IMR-90 (cell line): ENCODE measurements around the gene NSUN4. TPM values are rescaled to one million over a fixed set of nuclear protein-coding genes. Genes with fewer than 3 reads are reported as not detected.

Source experiments
- ATAC-seq: fragments of 200-7000 bp; cut with Tn5 transposase; 2 replicates; pipeline ENCODE4 v1.9.1; 2020; ENCODE audit warnings: low read depth, mild to moderate bottlenecking, moderate library complexity
- BruUV-seq: library from RNA; stranded (reverse); fragments of 400-500 nt; replicated peaks from 2 replicates; lab custom pipeline; 2021; lab: Mats Ljungman, UMichigan
- CTCF ChIA-PET: fragments of 300-600 bp; formaldehyde crosslinking; extraction: SDS; loops from one replicate; lab custom pipeline; 2021; ENCODE audit warnings: antibody characterized with exemption; lab: Yijun Ruan, JAX
- POLR2A ChIA-PET: fragments of 300-600 bp; sonication (Branson Sonifier 250); formaldehyde crosslinking; loops from one replicate; lab custom pipeline; 2022; ENCODE audit warnings: antibody characterized with exemption; ENCODE audit not compliant: unreplicated experiment; lab: Charles Lee
- DNase-seq: peaks from one replicate; pipeline ENCODE4 v3.0.0; 2013
- H2AFZ ChIP-seq: replicated peaks from 2 replicates; pipeline ENCODE3; 2013; ENCODE audit warnings: low read length, mild to moderate bottlenecking; ENCODE audit not compliant: poor library complexity
- H2AK5ac ChIP-seq: 2 replicates; pipeline ENCODE4 v1.6.1; 2013; ENCODE audit warnings: low read depth, low read length, inconsistent platforms
- H2AK9ac ChIP-seq: replicated peaks from 2 replicates; pipeline ENCODE3; 2013; ENCODE audit warnings: mild to moderate bottlenecking, low read depth, low read length, moderate library complexity; ENCODE audit not compliant: poor library complexity
- H2BK120ac ChIP-seq: 2 replicates; pipeline ENCODE4 v1.6.1; 2013; ENCODE audit warnings: low read depth, low read length, inconsistent platforms
- H2BK15ac ChIP-seq: 3 replicates; pipeline ENCODE4 v1.6.1; 2013; ENCODE audit warnings: low read depth, low read length, inconsistent platforms
- H2BK20ac ChIP-seq: 2 replicates; pipeline ENCODE4 v1.6.1; 2013; ENCODE audit warnings: low read depth, mild to moderate bottlenecking, inconsistent platforms, low read length, moderate library complexity
- H2BK5ac ChIP-seq: 2 replicates; pipeline ENCODE4 v1.6.1; 2013; ENCODE audit warnings: mild to moderate bottlenecking, low read depth, low read length, inconsistent platforms; ENCODE audit not compliant: poor library complexity, severe bottlenecking
- H3K14ac ChIP-seq: replicated peaks from 2 replicates; pipeline ENCODE4 v1.6.1; 2013; ENCODE audit warnings: low read depth, low read length, inconsistent platforms
- H3K18ac ChIP-seq: 2 replicates; pipeline ENCODE4 v1.6.1; 2013; ENCODE audit warnings: low read depth, low read length, control low read depth
- H3K23ac ChIP-seq: 2 replicates; pipeline ENCODE4 v1.6.1; 2013; ENCODE audit warnings: low read depth, low read length, inconsistent platforms
- H3K27ac ChIP-seq: 2 replicates; pipeline ENCODE4 v1.5.1; 2013; ENCODE audit warnings: mild to moderate bottlenecking, control low read depth, low read length; ENCODE audit not compliant: insufficient read depth
- H3K27me3 ChIP-seq: 2 replicates; pipeline ENCODE4 v1.6.1; 2013; ENCODE audit warnings: low read length; ENCODE audit not compliant: control insufficient read depth, insufficient read depth
- H3K36me3 ChIP-seq: 2 replicates; pipeline ENCODE4 v1.6.1; 2013; ENCODE audit warnings: low read length, mixed read lengths; ENCODE audit not compliant: control insufficient read depth, insufficient read depth
- H3K4ac ChIP-seq: 2 replicates; pipeline ENCODE4 v1.6.1; 2013; ENCODE audit warnings: low read depth, low read length, inconsistent platforms
- H3K4me1 ChIP-seq: 2 replicates; pipeline ENCODE4 v1.6.1; 2013; ENCODE audit warnings: low read length, mixed read lengths; ENCODE audit not compliant: control insufficient read depth, insufficient read depth
- H3K4me2 ChIP-seq: 2 replicates; pipeline ENCODE4 v1.6.1; 2013; ENCODE audit warnings: low read depth, mild to moderate bottlenecking, control low read depth, low read length, moderate library complexity
- H3K4me3 ChIP-seq: 2 replicates; pipeline ENCODE4 v1.5.1; 2013; ENCODE audit warnings: low read depth, mild to moderate bottlenecking, control low read depth, low read length, moderate library complexity; ENCODE audit not compliant: insufficient read depth
- H3K56ac ChIP-seq: 2 replicates; pipeline ENCODE4 v1.6.1; 2013; ENCODE audit warnings: low read length, inconsistent platforms; ENCODE audit not compliant: insufficient read depth; ENCODE audit errors: extremely low read depth
- H3K79me1 ChIP-seq, 2 experiments: 2 replicates each; pipeline ENCODE4 v1.6.1; 2013; ENCODE audit warnings: low read length in 2 of 2, inconsistent platforms in 1 of 2, low read depth in 1 of 2
- H3K9ac ChIP-seq: 2 replicates; pipeline ENCODE4 v1.6.1; 2013; ENCODE audit warnings: low read depth, low read length, control low read depth
- H3K9me1 ChIP-seq: 2 replicates; pipeline ENCODE4 v1.6.1; 2013; ENCODE audit warnings: low read length, inconsistent platforms; ENCODE audit not compliant: insufficient read depth
- H3K9me3 ChIP-seq: 2 replicates; pipeline ENCODE4 v1.6.1; 2013; ENCODE audit warnings: low read length; ENCODE audit not compliant: control insufficient read depth, insufficient read depth
- H4K20me1 ChIP-seq: 2 replicates; pipeline ENCODE4 v1.6.1; 2013; ENCODE audit warnings: low read length, inconsistent platforms; ENCODE audit not compliant: insufficient read depth
- H4K5ac ChIP-seq: 2 replicates; pipeline ENCODE4 v1.6.1; 2013; ENCODE audit warnings: mild to moderate bottlenecking, low read depth, low read length, control low read depth
- H4K8ac ChIP-seq, 2 experiments: 2 replicates each; pipeline ENCODE4 v1.6.1; 2013; ENCODE audit warnings: low read depth in 2 of 2, low read length in 2 of 2, control low read depth in 1 of 2, inconsistent platforms in 1 of 2
- H4K91ac ChIP-seq: 2 replicates; pipeline ENCODE4 v1.6.1; 2013; ENCODE audit warnings: low read depth, low read length, inconsistent platforms; ENCODE audit not compliant: insufficient read depth
- BHLHE40 ChIP-seq: fragments of 150-350 bp; IDR thresholded peaks from 2 replicates; pipeline ENCODE4 v1.6.1; 2016; ENCODE audit warnings: mild to moderate bottlenecking, low read depth, low read length
- CEBPB ChIP-seq: IDR thresholded peaks from 2 replicates; pipeline ENCODE4 v1.6.1; 2012; ENCODE audit warnings: low read depth, low read length, improper control_type of control experiment
- CTCF ChIP-seq: conservative IDR thresholded peaks from 2 replicates; pipeline ENCODE4 v1.5.1; 2012; ENCODE audit warnings: mild to moderate bottlenecking, low read depth, low read length, improper control_type of control experiment
- NFE2L2 ChIP-seq: fragments of 150-350 bp; IDR thresholded peaks from 2 replicates; pipeline ENCODE4 v1.6.1; 2016; ENCODE audit warnings: low read depth, mild to moderate bottlenecking, low read length
- POLR2A ChIP-seq: IDR thresholded peaks from 2 replicates; pipeline ENCODE4 v1.6.1; 2012; ENCODE audit warnings: mild to moderate bottlenecking, low read depth, low read length
- WGBS, 2 experiments: methylation state at CpG; one replicate each; pipeline versions ENCODE4 v1.1.5 to v1.1.7; 2013; ENCODE audit warnings: missing lambda C conversion rate in 2 of 2; ENCODE audit not compliant: insufficient read length in 1 of 2; ENCODE audit errors: extremely low coverage in 2 of 2; 5-methylcytosine and 5-hydroxymethylcytosine counted together
- dilution Hi-C: fragments of 300-500 bp; cut with HindIII; formaldehyde crosslinking; loops from one replicate; pipeline ENCODE4 v1.14.3; 2018; ENCODE audit warnings: low sequenced_read_pairs; ENCODE audit not compliant: unreplicated experiment
- in situ Hi-C: fragments of 300-500 bp; cut with MboI; formaldehyde crosslinking; loops from 3 replicates; pipeline ENCODE4 v1.14.3; 2019; ENCODE audit warnings: low sequenced_read_pairs, inconsistent platforms, mixed read lengths
- intact Hi-C: fragments of 100-400 bp; cut with micrococcal nuclease; formaldehyde crosslinking; loops from 2 replicates; pipeline ENCODE4 v1.10.0; 2022
- polyA plus RNA-seq, 3 experiments: library from polyadenylated mRNA; depleted of rRNA; stranded (reverse); fragments of >200 nt; gene quantifications; 2 replicates each; pipeline ENCODE4 v1.2.3, GENCODE V29; 2012; ENCODE audit warnings: low replicate concordance in 1 of 3
- total RNA-seq: library from RNA; depleted of rRNA; stranded (reverse); fragments of >200 nt; gene quantifications from 2 replicates; pipeline ENCODE4 v1.2.3, GENCODE V29; 2012

NSUN4 gene
- total and polyA plus RNA-seq, 2 of the 4 experiments (the other 2 are of a cell fraction), result 10.9 to 13.0 TPM

GRCh38 chr1:46334030-46334384 is 6.6 kb upstream of the NSUN4 start:
- no peaks in the 10 kb centered on the region for H3K9me3 ChIP-seq
- POLR2A ChIA-PET, result interaction anchor here (0.5 kb wide), 1 partner anchor 11 kb away, joined by 3 read pairs; no protein-coding TSS in a partner anchor
- no peak overlapping the region for H4K91ac ChIP-seq
- H3K27me3 ChIP-seq, result no peaks in the 10 kb centered on the region
- H3K4ac ChIP-seq, result no peak overlapping the region
- ATAC-seq, result no peak
- no peaks in the 10 kb centered on the region for H3K9me1 ChIP-seq
- no peak for DNase-seq
- in situ Hi-C loops (no loop called here), dilution Hi-C loops (no loop called here), intact Hi-C loops (no loop called here)
- H2BK15ac ChIP-seq, result no peak overlapping the region
- no peaks in the 10 kb centered on the region for H3K4me1 ChIP-seq
- H2BK5ac ChIP-seq, result no peak overlapping the region
- H3K18ac ChIP-seq, result no peak overlapping the region
- H3K79me1 ChIP-seq, result no peaks in the 10 kb centered on the region
- H2BK20ac ChIP-seq, result no peak overlapping the region
- WGBS, 2 experiments, result no CpG with 5 or more reads among the region's 2 CpGs
- no peak overlapping the region for H3K27ac ChIP-seq
- no peak overlapping the region for H2AK5ac ChIP-seq
- no peak overlapping the region for H3K56ac ChIP-seq
- H2BK120ac ChIP-seq, result no peak overlapping the region
- no peak overlapping the region for H4K8ac ChIP-seq
- no peak overlapping the region for H3K14ac ChIP-seq
- no peak overlapping the region for H2AK9ac ChIP-seq
- H3K4me3 ChIP-seq, result no peak overlapping the region
- H3K9ac ChIP-seq, result no peak overlapping the region
- CTCF ChIA-PET, result interaction anchor here (1.4 kb wide), 1 partner anchor 18 kb away, joined by 6 read pairs; no protein-coding TSS in a partner anchor
- no peak overlapping the region for H4K5ac ChIP-seq
- no peak overlapping the region for H2AFZ ChIP-seq
- H3K36me3 ChIP-seq, result no peaks in the 10 kb centered on the region
- no TSS peak for BruUV-seq
- H3K23ac ChIP-seq, result no peak overlapping the region
- no peak overlapping the region for H3K4me2 ChIP-seq
- no peak for TF ChIP-seq CTCF
- no peak for TF ChIP-seq CEBPB
- no peak for TF ChIP-seq POLR2A
- no peak for TF ChIP-seq BHLHE40
- no peak for TF ChIP-seq NFE2L2
- H4K20me1 ChIP-seq, result no peaks in the 10 kb centered on the region
